Omental fat pad (tissue), 4 donors: ENCODE measurements around the gene IL21. TPM values are rescaled to one million over a fixed set of nuclear protein-coding genes. Genes with fewer than 3 reads are reported as not detected.

Experiments used
- ATAC-seq: fragments of 150-250 bp; one replicate; pipeline ENCODE4 v1.9.1; 2016; ENCODE audit warnings: mild to moderate bottlenecking, moderate library complexity; ENCODE audit not compliant: low FRiP score
- DNase-seq: peaks from one replicate; pipeline ENCODE4 v3.0.0-alpha.2; 2019; ENCODE audit warnings: low spot score
- total RNA-seq, 4 donors: library from RNA; depleted of rRNA; stranded (reverse); fragments of >200 nt; gene quantifications; one replicate each; pipeline ENCODE4 v1.1.0, GENCODE V29; 2016
- TF ChIP-seq, protein P1 (sequence below), 3 donors: fragments of 450-650 bp; IDR thresholded peaks; one replicate each; pipeline ENCODE4 v1.5.1; 2016 to 2017; ENCODE audit warnings: antibody characterized with exemption in 3 of 3, mild to moderate bottlenecking in 3 of 3, moderate library complexity in 2 of 3

The IL21 gene
- total RNA-seq, 4 donors from 2014 or later: not detected

DNA sequence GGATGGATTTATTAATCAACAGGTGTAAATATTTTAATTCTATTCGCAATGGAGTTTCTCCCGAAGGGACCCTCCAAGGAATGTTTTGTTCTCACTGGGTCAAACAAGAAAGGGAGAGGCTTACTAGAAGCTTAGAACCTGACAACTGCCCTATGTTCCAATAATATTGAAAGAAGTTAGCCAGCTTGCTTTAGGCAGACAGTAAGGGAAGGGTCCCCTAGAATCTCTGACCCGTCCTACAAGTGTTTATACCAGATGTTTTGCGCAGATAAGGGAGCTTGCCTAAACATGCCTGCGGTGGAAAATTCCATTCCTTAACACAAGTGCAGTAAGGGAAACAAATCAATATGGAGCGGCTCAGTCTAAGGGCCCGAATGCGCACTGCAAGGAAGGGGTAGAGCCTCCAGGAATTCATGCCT, 17.7 kb downstream of the IL21 start:
- ATAC-seq (no peak), DNase-seq (no peak)
- TF ChIP-seq, protein P1, sequence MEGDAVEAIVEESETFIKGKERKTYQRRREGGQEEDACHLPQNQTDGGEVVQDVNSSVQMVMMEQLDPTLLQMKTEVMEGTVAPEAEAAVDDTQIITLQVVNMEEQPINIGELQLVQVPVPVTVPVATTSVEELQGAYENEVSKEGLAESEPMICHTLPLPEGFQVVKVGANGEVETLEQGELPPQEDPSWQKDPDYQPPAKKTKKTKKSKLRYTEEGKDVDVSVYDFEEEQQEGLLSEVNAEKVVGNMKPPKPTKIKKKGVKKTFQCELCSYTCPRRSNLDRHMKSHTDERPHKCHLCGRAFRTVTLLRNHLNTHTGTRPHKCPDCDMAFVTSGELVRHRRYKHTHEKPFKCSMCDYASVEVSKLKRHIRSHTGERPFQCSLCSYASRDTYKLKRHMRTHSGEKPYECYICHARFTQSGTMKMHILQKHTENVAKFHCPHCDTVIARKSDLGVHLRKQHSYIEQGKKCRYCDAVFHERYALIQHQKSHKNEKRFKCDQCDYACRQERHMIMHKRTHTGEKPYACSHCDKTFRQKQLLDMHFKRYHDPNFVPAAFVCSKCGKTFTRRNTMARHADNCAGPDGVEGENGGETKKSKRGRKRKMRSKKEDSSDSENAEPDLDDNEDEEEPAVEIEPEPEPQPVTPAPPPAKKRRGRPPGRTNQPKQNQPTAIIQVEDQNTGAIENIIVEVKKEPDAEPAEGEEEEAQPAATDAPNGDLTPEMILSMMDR (IDR thresholded peaks at IDR 0.05): no peak

GRCh38 chr4:122602277-122603142, 18.4 kb downstream of the IL21 start:
- no peak for DNase-seq
- ATAC-seq: no peak
- TF ChIP-seq, protein P1 (IDR thresholded peaks at IDR 0.05): no peak

DNA sequence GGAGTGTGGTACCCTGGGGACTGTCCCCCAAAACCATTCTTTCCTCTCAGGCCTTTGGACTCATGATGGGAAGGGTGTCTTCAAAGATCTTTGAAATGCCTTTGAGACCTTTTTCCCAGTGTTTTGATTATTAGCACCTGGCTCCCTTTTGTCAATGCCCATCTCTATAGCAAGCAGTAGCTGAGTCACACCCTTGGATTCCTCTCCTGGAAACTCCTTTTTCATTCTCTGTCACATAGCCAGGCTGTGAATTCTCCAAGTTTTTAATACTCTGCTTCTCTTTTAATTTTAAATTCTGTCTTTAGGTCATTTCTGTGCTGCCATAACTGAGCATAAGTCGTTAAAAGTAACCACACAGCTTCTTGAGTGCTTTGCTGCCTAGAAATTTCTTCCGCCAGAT, 29.7 kb downstream of the IL21 start:
- ATAC-seq: no peak
- DNase-seq: no peak

GRCh38 chr4:122588453-122589238, 32.2 kb downstream of the IL21 start:
- TF ChIP-seq, protein P1 (IDR thresholded peaks at IDR 0.05): no peak
- no peak for DNase-seq
- no peak for ATAC-seq

More for the DNA sequence above, 29.7 kb downstream of the IL21 start:
- TF ChIP-seq, protein P1 (IDR thresholded peaks at IDR 0.05): no peak

GRCh38 chr4:122584519-122584918, 36.3 kb downstream of the IL21 start:
- TF ChIP-seq, protein P1 (IDR thresholded peaks at IDR 0.05): no peak
- ATAC-seq (peak; percentile 69), DNase-seq (no peak)

GRCh38 chr4:122583906-122584305, 37.0 kb downstream of the IL21 start:
- ATAC-seq (peak; percentile 35), DNase-seq (no peak)
- TF ChIP-seq, protein P1 (IDR thresholded peaks at IDR 0.05): no peak
